Measurements from ENCODE around the gene ZNF664.

Gene ZNF664

DNA sequence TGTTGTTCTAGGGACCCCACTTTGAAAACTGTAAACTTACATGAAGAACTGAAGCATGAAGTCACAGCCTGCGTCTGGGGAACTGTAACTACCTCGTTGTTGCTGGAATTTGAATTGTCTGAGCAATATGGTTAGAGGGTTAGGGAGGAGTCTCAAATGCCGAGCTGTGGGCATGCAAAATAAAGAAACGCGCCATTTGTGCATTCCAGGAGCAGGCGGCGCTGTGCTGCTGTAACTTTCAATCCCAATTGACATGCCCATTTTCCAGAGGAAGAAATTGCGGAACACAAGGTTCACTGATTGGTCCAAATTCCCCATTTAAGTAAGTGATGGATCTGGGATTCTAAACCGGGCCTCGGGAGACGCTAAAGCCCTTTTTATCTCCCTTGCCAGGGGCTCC, 61.3 kb downstream of the ZNF664 start:
- DNase-seq (ENCODE audit: low spot score), result no peak

DNA sequence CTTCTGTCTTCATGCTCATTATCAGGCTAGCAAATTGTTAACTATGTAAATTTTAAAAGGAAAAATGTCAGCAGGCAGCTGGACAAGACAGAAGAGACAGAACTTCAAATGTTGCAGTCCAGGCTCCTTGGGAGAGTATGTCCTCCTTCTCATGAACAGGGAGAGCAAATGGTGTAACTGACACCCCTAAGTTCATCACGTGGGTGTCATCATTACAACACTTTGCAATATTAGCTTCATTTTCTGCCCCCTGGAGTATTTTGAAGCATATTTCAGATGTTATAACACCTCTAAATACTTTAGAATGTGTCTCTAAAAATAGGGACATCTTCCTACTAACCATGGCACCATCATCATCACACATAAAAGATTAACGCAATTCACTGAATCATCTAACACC, 62.1 kb downstream of the ZNF664 start:
- DNase-seq (ENCODE audit: low spot score), result no peak

DNA sequence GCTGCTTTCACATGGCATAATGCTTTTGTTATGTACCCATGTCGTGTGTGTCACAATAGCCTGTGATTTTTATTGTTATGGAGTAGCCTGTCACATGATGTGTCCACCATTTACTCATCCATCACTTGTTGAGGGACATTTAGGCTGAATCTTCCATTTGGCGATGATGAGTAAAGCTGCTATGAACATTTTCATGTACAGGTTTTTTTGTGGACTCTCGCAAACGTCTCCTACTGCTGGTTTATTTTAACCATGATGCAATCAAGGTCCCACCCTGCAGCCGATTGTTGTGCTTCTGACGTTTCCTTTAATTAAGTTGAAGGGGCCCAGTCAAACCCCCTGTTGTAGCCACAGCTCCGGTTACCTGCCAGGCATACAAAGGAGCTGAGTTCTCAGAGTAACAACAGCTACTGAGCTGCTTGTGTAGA, 63.2 kb downstream of the ZNF664 start:
- no peak for DNase-seq (ENCODE audit: low spot score)

DNA sequence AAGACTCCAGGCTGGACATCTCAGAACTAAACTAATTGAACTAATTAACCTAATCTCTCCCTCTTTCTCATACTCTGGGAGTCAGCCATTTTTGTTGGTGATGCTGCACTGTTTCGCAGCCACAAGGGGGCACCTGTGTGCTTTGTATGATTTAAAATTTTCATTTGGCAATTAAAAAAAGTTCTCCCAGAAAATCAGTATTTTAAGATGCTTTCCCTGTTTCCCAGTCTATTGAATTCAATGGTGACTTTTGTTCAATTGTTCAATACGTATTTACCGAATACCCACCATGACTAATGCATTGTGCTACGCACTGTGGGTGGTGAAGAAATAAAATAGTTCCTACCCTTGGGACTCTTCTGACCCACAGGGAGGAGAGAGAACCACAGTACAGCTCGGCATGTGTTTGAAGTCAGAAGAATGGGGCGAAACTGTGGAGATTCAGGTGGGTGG, 63.7 kb downstream of the ZNF664 start:
- DNase-seq (ENCODE audit: low spot score), result peak; percentile 62

GRCh38 chr12:124037331-124037730, 64.3 kb downstream of the ZNF664 start:
- no peak for DNase-seq (ENCODE audit: low spot score)

DNA sequence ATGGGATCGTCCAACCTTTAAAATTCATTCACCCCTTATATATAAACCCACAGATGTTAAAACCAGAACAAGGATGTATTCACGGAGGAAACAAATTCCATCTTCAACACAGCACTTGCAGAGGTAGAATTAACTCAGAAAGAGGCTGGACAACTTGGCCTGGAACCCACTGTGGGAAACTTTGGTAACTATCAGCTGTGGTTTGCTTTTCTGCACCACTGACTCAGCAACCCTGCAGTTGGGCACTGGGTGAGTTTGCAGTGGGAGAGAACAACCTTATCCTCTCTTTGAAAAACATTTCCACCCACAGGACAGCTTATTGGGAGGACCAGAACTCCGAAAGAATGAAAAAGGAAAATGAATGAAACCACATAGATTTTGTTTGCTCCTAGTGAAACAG, 66.3 kb downstream of the ZNF664 start:
- no peak for DNase-seq (ENCODE audit: low spot score)

GRCh38 chr12:124040291-124040690, 67.3 kb downstream of the ZNF664 start:
- no peak for DNase-seq (ENCODE audit: low spot score)

DNA sequence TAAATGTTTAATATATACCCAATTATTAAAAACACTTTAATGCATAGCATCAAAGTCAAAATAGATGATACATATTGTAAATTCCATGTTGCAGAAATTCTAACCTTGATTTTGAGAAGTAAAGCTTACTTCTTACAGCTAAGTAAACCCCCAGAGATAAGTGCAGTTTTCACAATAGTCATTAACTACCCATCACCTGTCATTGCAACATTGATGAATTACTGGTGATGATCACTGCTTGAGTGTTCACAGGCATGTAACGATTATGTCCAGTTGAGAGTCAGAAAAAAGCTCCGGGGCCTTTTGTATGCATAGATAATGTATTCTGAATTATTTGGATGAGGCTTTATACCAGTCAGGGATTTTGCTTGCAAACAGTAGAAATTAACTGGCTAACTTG, 67.7 kb downstream of the ZNF664 start:
- DNase-seq (ENCODE audit: low spot score), result no peak

- no peak for DNase-seq (ENCODE audit: low spot score)
Measured at GRCh38 chr12:124041907-124042306, 68.9 kb downstream of the ZNF664 start.

- DNase-seq (ENCODE audit: low spot score), result no peak
Measured at GRCh38 chr12:124044021-124044420, 71.0 kb downstream of the ZNF664 start.

DNA sequence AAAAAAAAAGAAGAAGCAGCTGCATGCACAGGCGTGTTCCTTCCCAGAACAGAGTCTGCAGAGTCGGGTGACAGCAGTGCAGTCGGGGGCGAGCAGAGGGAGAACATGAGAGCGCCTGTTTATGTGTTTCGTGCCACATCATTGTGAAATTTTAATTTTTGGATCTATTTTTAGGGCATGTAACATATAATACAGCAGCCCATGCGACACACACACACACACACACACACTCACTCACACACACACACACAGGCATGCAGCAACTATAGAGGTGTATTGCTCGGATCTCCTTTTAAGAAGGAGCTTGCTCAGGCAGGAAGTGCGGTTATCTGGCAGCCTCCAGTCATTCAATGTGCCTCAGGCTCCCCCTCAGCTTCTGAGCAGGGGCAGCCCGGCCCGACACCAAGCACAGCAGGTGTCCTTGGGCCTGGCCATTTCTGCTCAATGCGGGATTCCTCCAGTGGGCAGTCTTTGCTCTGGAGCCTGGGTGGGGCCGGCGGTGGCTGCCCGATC, 71.8 kb downstream of the ZNF664 start:
- no peak for DNase-seq (ENCODE audit: low spot score)

GRCh38 chr12:124045671-124046455, 72.8 kb downstream of the ZNF664 start:
- DNase-seq (ENCODE audit: low spot score), result no peak

- DNase-seq (ENCODE audit: low spot score), result no peak
Measured at GRCh38 chr12:124046456-124046740, 73.4 kb downstream of the ZNF664 start.

GRCh38 chr12:124047045-124047566, 74.1 kb downstream of the ZNF664 start:
- DNase-seq (ENCODE audit: low spot score), result no peak

DNA sequence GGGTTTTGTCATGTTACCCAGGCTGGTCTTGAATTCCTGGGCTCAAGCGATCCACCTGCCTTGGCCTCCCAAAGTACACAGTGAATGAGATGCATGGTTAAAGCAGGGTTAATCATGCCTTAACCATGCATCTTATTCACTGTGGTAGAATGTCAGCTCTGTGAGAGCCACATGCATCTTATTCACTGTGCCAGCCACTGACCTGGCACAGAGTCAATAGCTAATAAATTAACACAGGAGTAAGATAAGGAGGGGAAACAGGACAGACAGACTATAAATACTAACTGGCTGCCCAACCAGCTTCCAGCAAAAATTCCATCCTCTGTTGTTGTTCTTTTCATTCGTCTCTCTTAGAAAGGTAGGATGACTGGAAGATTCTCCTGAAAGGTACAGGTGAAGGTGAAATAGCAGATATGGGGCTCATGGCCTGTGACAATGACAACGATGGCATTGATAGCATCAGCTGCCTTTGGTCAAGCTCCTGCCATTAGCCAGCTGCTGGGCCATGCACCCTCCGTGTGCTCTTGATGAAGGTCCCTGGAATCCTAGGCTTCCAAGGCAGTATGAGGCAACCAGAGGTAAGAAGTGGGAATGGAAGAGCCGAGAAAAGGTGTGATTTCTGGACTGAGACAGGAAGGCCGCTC, 76.6 kb downstream of the ZNF664 start:
- DNase-seq (ENCODE audit: low spot score), result no peak

- peak; percentile 72 for DNase-seq (ENCODE audit: low spot score)
Measured at GRCh38 chr12:124053851-124054250, 80.8 kb downstream of the ZNF664 start.

DNA sequence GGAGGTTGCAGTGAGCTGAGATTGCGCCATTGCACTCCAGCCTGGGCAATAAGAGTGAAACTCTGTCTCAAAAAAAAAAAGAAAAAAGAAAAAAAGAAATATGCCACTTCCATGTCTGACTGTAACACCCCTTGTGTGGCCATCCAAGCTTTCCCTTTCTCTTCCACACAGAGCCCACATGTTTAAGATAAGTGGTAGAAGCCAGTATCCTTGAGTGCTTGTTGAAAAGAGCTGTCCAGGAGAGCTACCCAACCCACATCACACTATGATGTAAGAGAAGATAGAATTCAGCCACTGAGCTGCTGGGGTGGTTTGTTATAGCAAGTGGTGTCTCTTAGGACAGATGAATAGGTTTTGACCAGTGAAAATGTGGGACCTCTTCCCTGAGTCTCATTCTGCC, 82.1 kb downstream of the ZNF664 start:
- no peak for DNase-seq (ENCODE audit: low spot score)

DNA sequence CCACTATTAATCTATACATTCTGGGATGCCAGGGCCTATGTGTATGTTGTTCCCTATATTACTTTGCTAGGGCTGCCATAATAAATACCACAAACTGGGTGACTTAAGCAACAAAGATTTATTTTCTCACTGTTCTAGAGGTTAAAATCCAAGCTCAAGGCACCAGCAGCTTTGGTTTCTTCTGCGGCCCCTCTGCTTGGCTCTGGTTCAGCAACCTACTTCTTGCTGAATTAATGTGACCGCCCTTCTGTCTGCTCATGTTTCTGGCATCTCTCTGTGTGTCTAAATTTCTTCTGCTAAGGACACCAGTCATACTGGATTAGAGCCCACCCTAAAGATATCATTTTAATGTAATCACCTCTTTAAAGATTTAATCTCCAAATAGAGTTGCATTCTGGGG, 84.7 kb downstream of the ZNF664 start:
- no peak for DNase-seq (ENCODE audit: low spot score)

GRCh38 chr12:124059752-124060151, 86.7 kb downstream of the ZNF664 start:
- DNase-seq (ENCODE audit: low spot score), result no peak
